Diencephalon (tissue), 1 donor: ENCODE data around the gene SUMO2. TPM values are rescaled to one million over a fixed set of nuclear protein-coding genes. Genes with fewer than 3 reads are reported as not detected.

Experiments
- small RNA-seq: library from RNA; depleted of rRNA; stranded (forward); fragments of <200 nt; gene quantifications from one replicate; pipeline ENCODE3, GENCODE V24; 2014
- total RNA-seq: library from RNA; depleted of rRNA; stranded (reverse); fragments of >200 nt; gene quantifications from one replicate; pipeline ENCODE4 v1.2.3, GENCODE V29; 2014

Gene SUMO2
- 146 TPM for total RNA-seq

GRCh38 chr17:75182569-75183436 lies at the start of gene SUMO2:
SUMO2 (minus strand) TSS chr17:75182959; CDS start chr17:75182834, 125 bp downstream.

GRCh38 chr17:75205037-75205792 lies 22.5 kb upstream of the SUMO2 start, which contains the start of gene NUP85:
NUP85 (plus strand) TSS chr17:75205679; CDS start chr17:75205762, 83 bp downstream.

GRCh38 chr17:75154195-75155106 lies 28.3 kb downstream of the SUMO2 start, which contains the start of gene JPT1:
JPT1 (minus strand) TSS chr17:75154512; CDS start chr17:75154397, 115 bp downstream.

GRCh38 chr17:75131278-75132017 lies 51.3 kb downstream of the SUMO2 start, which contains the start of gene NT5C:
NT5C (minus strand) TSS chr17:75131742; CDS start chr17:75131707, 35 bp downstream.

Small RNAs within 50 kb of the gene (small RNA-seq; reads per million reads assigned to genes)
- gene RF00019: not detected

Other genes with a start within 250 kb of the SUMO2 start
- not detected for gene OTOP3, start 247.1 kb downstream of the SUMO2 start, total RNA-seq
- gene HID1, start 210.2 kb downstream of the SUMO2 start, total RNA-seq: 25.1 TPM
- gene CDR2L, start 195.3 kb downstream of the SUMO2 start, total RNA-seq: 7.2 TPM
- gene MRPL58, start 170.3 kb downstream of the SUMO2 start, total RNA-seq: 13.4 TPM
- 146 TPM for gene ATP5PD, start 136.0 kb downstream of the SUMO2 start, total RNA-seq
- 51.2 TPM for gene KCTD2, start 135.7 kb downstream of the SUMO2 start, total RNA-seq
- gene SLC16A5, start 95.0 kb downstream of the SUMO2 start, total RNA-seq: 2.1 TPM
- gene ARMC7, start 73.0 kb downstream of the SUMO2 start, total RNA-seq: 3.0 TPM
- 32.3 TPM for gene NT5C, start 51.2 kb downstream of the SUMO2 start, total RNA-seq
- gene JPT1, start 28.4 kb downstream of the SUMO2 start, total RNA-seq: 563 TPM
- gene NUP85, start 22.7 kb upstream of the SUMO2 start, total RNA-seq: 23.1 TPM
- 18.9 TPM for gene GGA3, start 78.6 kb upstream of the SUMO2 start, total RNA-seq
- 46.6 TPM for gene MRPS7, start 78.9 kb upstream of the SUMO2 start, total RNA-seq
- gene MIF4GD, start 88.3 kb upstream of the SUMO2 start, total RNA-seq: 8.3 TPM
- 8.8 TPM for gene SLC25A19, start 106.5 kb upstream of the SUMO2 start, total RNA-seq
- 109 TPM for gene GRB2, start 222.7 kb upstream of the SUMO2 start, total RNA-seq